IPS-18a (cell line): ENCODE results near the gene THAP10.
"Not testable (repeated sequence)": the region's sequence is repeated elsewhere in the genome, so short reads cannot be mapped to it uniquely, and the experiment has no call there.

ENCODE experiments used
- H3K27ac ChIP-seq: one replicate; pipeline ENCODE4 v1.5.1; 2013; ENCODE audit warnings: low read length
- H3K27me3 ChIP-seq: one replicate; pipeline ENCODE4 v1.6.1; 2013; ENCODE audit warnings: mild to moderate bottlenecking, low read length; ENCODE audit not compliant: control insufficient read depth, insufficient read depth
- H3K36me3 ChIP-seq: one replicate; pipeline ENCODE4 v1.6.1; 2013; ENCODE audit warnings: low read depth, low read length; ENCODE audit not compliant: control insufficient read depth
- H3K4me1 ChIP-seq: one replicate; pipeline ENCODE4 v1.6.1; 2013; ENCODE audit warnings: low read depth, low read length; ENCODE audit not compliant: control insufficient read depth
- H3K4me3 ChIP-seq: one replicate; pipeline ENCODE4 v1.5.1; 2013; ENCODE audit warnings: low read length
- H3K9ac ChIP-seq: one replicate; pipeline ENCODE4 v1.6.1; 2013; ENCODE audit warnings: mild to moderate bottlenecking, low read length, moderate library complexity
- H3K9me3 ChIP-seq: one replicate; pipeline ENCODE4 v1.6.1; 2013; ENCODE audit warnings: low read depth, low read length; ENCODE audit not compliant: control insufficient read depth

Gene THAP10

GRCh38 chr15:70892002-70892911 lies at the start of gene THAP10, which contains the start of gene LRRC49:
TSS of gene THAP10 (minus strand) at chr15:70892433. CDS start at chr15:70892272, 161 bp downstream.
TSS of gene LRRC49 (plus strand) at chr15:70892826. CDS start at chr15:70892895, 69 bp downstream.
- Histone ChIP-seq H3K9me3 (no peaks in the 10 kb centered on the region), H3K9ac (peak within 1 kb of the TSS; percentile 75), H3K36me3 (no peaks in the 10 kb centered on the region), H3K27ac (peak within 1 kb of the TSS; percentile 54), H3K4me1 (peaks cover 17% of the 10 kb centered on the region), H3K4me3 (peak within 1 kb of the TSS; percentile 91), H3K27me3 (no peaks in the 10 kb centered on the region)

GRCh38 chr15:70936326-70936725 lies 44.1 kb upstream of the THAP10 start:
- Histone ChIP-seq H3K27me3 (no peaks in the 10 kb centered on the region), H3K4me3 (no peak overlapping the region), H3K9me3 (no peaks in the 10 kb centered on the region), H3K36me3 (no peaks in the 10 kb centered on the region), H3K4me1 (no peaks in the 10 kb centered on the region), H3K27ac (no peak overlapping the region), H3K9ac (no peak overlapping the region)

GRCh38 chr15:70935631-70936030 lies 43.4 kb upstream of the THAP10 start:
- no peak overlapping the region for H3K27ac ChIP-seq
- no peaks in the 10 kb centered on the region for H3K4me1 ChIP-seq
- H3K27me3 ChIP-seq = no peaks in the 10 kb centered on the region
- H3K36me3 ChIP-seq = no peaks in the 10 kb centered on the region
- no peak overlapping the region for H3K9ac ChIP-seq
- no peaks in the 10 kb centered on the region for H3K9me3 ChIP-seq
- H3K4me3 ChIP-seq = no peak overlapping the region

DNA sequence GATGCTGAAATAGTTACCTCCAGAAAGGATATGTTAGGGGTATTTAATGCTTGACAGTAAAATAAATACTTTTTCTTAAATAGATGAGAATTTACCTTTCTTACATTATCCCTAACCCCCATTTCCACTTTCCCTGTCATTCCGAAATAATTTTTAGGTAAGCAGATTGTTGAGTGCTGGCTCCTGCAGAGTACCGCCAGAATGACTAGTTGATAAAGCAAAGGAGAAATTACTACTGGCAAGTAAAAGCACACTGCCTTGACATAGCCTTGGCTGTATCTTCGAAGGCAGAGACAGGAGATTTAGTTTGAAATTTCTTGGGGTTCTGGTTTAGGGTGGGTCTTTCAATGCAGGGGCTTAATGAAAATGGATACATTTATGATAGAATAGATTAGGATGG lies 41.2 kb upstream of the THAP10 start:
- Histone ChIP-seq H3K9me3 (no peaks in the 10 kb centered on the region), H3K4me3 (no peak overlapping the region), H3K27me3 (no peaks in the 10 kb centered on the region), H3K4me1 (no peaks in the 10 kb centered on the region), H3K36me3 (no peaks in the 10 kb centered on the region), H3K9ac (no peak overlapping the region), H3K27ac (no peak overlapping the region)

DNA sequence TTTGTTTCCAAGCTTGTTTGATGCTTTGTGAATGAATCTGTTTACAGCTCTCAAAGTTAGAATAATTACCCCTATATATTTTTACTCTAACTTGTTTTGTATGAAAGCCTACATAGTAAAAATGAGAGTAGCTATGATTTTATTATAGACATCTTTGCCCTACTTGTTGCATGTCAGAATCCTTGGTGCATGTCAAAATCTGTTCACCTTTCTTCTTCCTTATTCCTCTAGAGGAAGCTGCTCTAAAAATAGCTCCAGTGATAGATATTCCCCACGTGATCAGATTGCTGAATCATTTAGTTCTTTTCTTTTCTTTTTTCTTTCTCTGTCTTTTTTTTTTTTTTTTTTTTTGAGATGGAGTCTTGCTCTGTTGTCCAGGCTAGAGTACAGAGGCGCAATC lies 40.2 kb upstream of the THAP10 start:
- Histone ChIP-seq H3K27me3 (no peaks in the 10 kb centered on the region), H3K36me3 (no peaks in the 10 kb centered on the region), H3K9ac (no peak overlapping the region), H3K9me3 (no peaks in the 10 kb centered on the region), H3K4me1 (no peaks in the 10 kb centered on the region), H3K4me3 (no peak overlapping the region), H3K27ac (no peak overlapping the region)

GRCh38 chr15:70931821-70932220 lies 39.6 kb upstream of the THAP10 start:
- no peak overlapping the region for H3K27ac ChIP-seq
- no peak overlapping the region for H3K9ac ChIP-seq
- no peaks in the 10 kb centered on the region for H3K4me1 ChIP-seq
- H3K27me3 ChIP-seq = no peaks in the 10 kb centered on the region
- H3K4me3 ChIP-seq = no peak overlapping the region
- H3K9me3 ChIP-seq = no peaks in the 10 kb centered on the region
- no peaks in the 10 kb centered on the region for H3K36me3 ChIP-seq

DNA sequence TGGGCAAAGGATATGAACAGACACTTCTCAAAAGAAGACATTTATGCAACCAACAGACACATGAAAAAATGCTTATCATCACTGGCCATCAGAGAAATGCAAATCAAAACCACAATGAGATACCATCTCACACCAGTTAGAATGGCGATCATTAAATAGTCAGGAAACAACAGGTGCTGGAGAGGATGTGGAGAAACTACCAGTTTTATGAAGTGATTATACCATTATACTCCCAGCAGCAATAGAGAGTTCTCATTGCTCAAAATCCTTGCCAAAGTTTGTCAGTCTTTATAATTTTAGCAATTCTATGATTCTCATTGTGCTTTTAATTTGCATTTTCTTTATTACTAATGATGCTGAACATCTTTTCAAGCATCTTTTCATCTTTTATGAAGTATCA lies 34.7 kb upstream of the THAP10 start:
- not testable (repeated sequence) for H3K4me3 ChIP-seq, H3K27me3 ChIP-seq, H3K36me3 ChIP-seq, H3K27ac ChIP-seq, H3K9me3 ChIP-seq, H3K4me1 ChIP-seq, H3K9ac ChIP-seq

DNA sequence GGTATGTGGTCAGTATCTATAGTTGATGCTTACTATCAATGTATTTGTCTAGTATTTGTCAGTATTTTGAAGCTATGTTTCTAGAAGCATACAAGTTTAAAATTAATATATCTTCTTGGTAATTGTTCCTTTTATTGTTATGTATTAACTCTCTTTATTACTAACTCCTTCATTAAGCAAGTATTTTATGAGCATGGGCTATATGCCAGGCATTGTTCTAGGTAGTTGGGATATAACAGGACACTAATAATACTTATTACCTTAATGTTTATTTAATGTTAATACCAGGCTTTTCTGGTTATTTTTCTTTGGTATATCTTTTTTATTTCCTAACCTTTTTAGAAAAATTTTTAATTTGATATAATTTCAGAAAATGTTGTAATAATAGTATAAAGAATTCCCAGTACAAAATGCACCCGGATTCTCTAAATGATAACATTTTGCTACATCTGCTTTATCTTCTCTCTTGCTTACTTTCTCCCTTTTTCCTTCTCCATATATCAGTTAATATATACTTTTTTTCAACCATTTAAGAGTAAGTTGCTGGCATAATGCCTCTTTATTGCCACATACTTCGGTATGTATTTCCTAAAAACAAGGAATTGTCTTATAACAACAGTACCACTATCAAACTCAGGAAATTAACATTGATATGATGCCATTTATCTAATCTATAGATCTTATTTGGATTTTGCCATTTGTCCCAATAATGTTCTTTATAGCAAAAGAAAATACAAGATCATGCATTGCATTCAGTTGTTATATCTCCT lies 31.3 kb upstream of the THAP10 start:
- no peak overlapping the region for H3K4me3 ChIP-seq
- no peaks in the 10 kb centered on the region for H3K36me3 ChIP-seq
- no peaks in the 10 kb centered on the region for H3K27me3 ChIP-seq
- H3K27ac ChIP-seq = no peak overlapping the region
- H3K4me1 ChIP-seq = no peaks in the 10 kb centered on the region
- no peak overlapping the region for H3K9ac ChIP-seq
- no peaks in the 10 kb centered on the region for H3K9me3 ChIP-seq

DNA sequence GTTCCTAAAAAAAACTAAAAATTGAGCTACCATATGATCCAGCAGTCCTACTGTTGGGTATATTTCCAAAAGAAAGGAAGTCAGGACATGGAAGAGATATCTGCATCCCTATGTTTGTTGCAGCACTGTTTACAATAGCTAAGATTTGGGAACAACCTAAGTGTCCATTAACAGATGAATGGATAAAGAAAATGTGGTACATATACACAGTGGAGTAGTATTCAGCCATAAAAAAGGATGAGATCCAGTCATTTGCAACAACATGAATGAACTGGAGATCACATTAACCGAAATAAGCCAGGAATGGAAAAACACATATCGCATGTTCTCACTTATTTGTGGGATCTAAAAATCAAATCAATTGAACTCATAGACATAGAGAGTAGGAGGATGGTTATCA lies 29.9 kb upstream of the THAP10 start:
- no peak overlapping the region for H3K9ac ChIP-seq
- no peak overlapping the region for H3K4me3 ChIP-seq
- no peaks in the 10 kb centered on the region for H3K9me3 ChIP-seq
- no peaks in the 10 kb centered on the region for H3K4me1 ChIP-seq
- no peak overlapping the region for H3K27ac ChIP-seq
- no peaks in the 10 kb centered on the region for H3K36me3 ChIP-seq
- H3K27me3 ChIP-seq = no peaks in the 10 kb centered on the region

GRCh38 chr15:70920981-70921696 lies 28.9 kb upstream of the THAP10 start:
- H3K27me3 ChIP-seq = no peaks in the 10 kb centered on the region

DNA sequence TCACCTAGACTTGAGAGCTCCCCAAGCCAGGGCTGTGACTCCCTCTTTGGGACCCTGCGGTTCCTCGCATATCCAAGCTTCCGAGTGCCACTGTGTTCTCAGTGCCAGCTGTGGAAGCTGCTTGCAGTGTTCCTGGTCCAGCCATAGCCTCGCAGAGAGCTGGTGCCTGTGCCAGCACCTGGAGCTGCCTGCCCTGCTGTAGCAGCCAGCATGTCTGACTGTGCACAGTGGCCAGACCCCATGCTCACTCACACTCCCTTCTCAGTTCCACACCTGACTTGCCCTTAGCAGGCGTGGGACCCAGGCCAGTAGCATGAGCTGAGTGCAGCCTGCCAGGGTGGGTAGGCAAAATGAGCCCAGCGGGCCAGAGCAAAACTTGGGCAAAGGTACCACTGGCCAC lies 25.7 kb upstream of the THAP10 start:
- H3K27ac ChIP-seq = no peak overlapping the region

More at GRCh38 chr15:70920981-70921696, 28.9 kb upstream of the THAP10 start:
- H3K9me3 ChIP-seq = no peaks in the 10 kb centered on the region
- H3K9ac ChIP-seq = no peak overlapping the region
- no peaks in the 10 kb centered on the region for H3K36me3 ChIP-seq
- no peak overlapping the region for H3K27ac ChIP-seq
- H3K4me3 ChIP-seq = no peak overlapping the region
- H3K4me1 ChIP-seq = no peaks in the 10 kb centered on the region

More for the DNA sequence above, 25.7 kb upstream of the THAP10 start:
- Histone ChIP-seq H3K36me3 (no peaks in the 10 kb centered on the region), H3K27me3 (no peaks in the 10 kb centered on the region), H3K4me3 (no peak overlapping the region), H3K4me1 (no peaks in the 10 kb centered on the region), H3K9me3 (no peaks in the 10 kb centered on the region), H3K9ac (no peak overlapping the region)
